Measurements from ENCODE around the gene CLDN24. TPM values are rescaled to one million over a fixed set of nuclear protein-coding genes. Genes with fewer than 3 reads are reported as not detected.

CLDN24 gene
- total RNA-seq, 1 experiment from 2014 or later: not detected

GRCh38 chr4:183297675-183298074, 24.6 kb downstream of the CLDN24 start:
- CTCF ChIA-PET: no interaction called here
- in situ Hi-C loops (cut with HindIII; ENCODE audit: low pct_unique_long_range_greater_than_20kb, low sequenced_read_pairs): no loop called here

GRCh38 chr4:183295711-183296110, 26.5 kb downstream of the CLDN24 start:
- in situ Hi-C loops (cut with HindIII; ENCODE audit: low pct_unique_long_range_greater_than_20kb, low sequenced_read_pairs): no loop called here
- H3K9me3 ChIP-seq (ENCODE audit: control insufficient read depth, insufficient read depth, low read depth, low read length): no peaks in the 10 kb centered on the region
- no peaks in the 10 kb centered on the region for H3K27me3 ChIP-seq (ENCODE audit: control insufficient read depth, insufficient read depth, low read length)
- TF ChIP-seq CTCF (IDR thresholded peaks at IDR 0.05) (no peak), TCF7L2 (IDR thresholded peaks at IDR 0.05; ENCODE audit: low read depth, low read length) (no peak), POLR2AphosphoS5 (IDR thresholded peaks at IDR 0.05; ENCODE audit: low read depth, low read length) (no peak), SIN3A (IDR thresholded peaks at IDR 0.05; ENCODE audit: borderline replicate concordance, insufficient read depth, low read depth, low read length) (no peak)
- TF ChIP-seq, protein P1, sequence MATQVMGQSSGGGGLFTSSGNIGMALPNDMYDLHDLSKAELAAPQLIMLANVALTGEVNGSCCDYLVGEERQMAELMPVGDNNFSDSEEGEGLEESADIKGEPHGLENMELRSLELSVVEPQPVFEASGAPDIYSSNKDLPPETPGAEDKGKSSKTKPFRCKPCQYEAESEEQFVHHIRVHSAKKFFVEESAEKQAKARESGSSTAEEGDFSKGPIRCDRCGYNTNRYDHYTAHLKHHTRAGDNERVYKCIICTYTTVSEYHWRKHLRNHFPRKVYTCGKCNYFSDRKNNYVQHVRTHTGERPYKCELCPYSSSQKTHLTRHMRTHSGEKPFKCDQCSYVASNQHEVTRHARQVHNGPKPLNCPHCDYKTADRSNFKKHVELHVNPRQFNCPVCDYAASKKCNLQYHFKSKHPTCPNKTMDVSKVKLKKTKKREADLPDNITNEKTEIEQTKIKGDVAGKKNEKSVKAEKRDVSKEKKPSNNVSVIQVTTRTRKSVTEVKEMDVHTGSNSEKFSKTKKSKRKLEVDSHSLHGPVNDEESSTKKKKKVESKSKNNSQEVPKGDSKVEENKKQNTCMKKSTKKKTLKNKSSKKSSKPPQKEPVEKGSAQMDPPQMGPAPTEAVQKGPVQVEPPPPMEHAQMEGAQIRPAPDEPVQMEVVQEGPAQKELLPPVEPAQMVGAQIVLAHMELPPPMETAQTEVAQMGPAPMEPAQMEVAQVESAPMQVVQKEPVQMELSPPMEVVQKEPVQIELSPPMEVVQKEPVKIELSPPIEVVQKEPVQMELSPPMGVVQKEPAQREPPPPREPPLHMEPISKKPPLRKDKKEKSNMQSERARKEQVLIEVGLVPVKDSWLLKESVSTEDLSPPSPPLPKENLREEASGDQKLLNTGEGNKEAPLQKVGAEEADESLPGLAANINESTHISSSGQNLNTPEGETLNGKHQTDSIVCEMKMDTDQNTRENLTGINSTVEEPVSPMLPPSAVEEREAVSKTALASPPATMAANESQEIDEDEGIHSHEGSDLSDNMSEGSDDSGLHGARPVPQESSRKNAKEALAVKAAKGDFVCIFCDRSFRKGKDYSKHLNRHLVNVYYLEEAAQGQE (IDR thresholded peaks at IDR 0.05; ENCODE audit: insufficient read depth in 1 of 2, low read depth in 2 of 2, low read length in 1 of 2): no peak
- POLR2A ChIA-PET: no interaction called here
- H3K4me1 ChIP-seq (ENCODE audit: control insufficient read depth, insufficient read depth, low read length): no peaks in the 10 kb centered on the region
- CTCF ChIA-PET: no interaction called here
- H3K27ac ChIP-seq (ENCODE audit: low read length): no peak overlapping the region
- intact Hi-C loops (cut with micrococcal nuclease; ENCODE audit: unreplicated experiment): no loop called here
- peaks cover 2% of the 10 kb centered on the region; the same call in 1 of the 2 replicates for H3K36me3 ChIP-seq (ENCODE audit: control insufficient read depth, insufficient read depth, low read length)
- H3K4me3 ChIP-seq (ENCODE audit: low read depth in 2 of 2, low read length in 2 of 2): no peak overlapping the region
- DNase-seq (ENCODE audit: low read depth, low spot score) (no peak), ATAC-seq (no peak)
- BruUV-seq (replicated peaks): no TSS peak

More at GRCh38 chr4:183297675-183298074, 24.6 kb downstream of the CLDN24 start:
- H3K27ac ChIP-seq (ENCODE audit: low read length): no peak overlapping the region
- TF ChIP-seq POLR2AphosphoS5 (IDR thresholded peaks at IDR 0.05; ENCODE audit: low read depth, low read length) (no peak), CTCF (IDR thresholded peaks at IDR 0.05) (no peak), SIN3A (IDR thresholded peaks at IDR 0.05; ENCODE audit: borderline replicate concordance, insufficient read depth, low read depth, low read length) (no peak), TCF7L2 (IDR thresholded peaks at IDR 0.05; ENCODE audit: low read depth, low read length) (no peak)
- TF ChIP-seq, protein P1 (IDR thresholded peaks at IDR 0.05; ENCODE audit: insufficient read depth in 1 of 2, low read depth in 2 of 2, low read length in 1 of 2): no peak
- no peaks in the 10 kb centered on the region for H3K9me3 ChIP-seq (ENCODE audit: control insufficient read depth, insufficient read depth, low read depth, low read length)
- intact Hi-C loops (cut with micrococcal nuclease; ENCODE audit: unreplicated experiment): no loop called here
- H3K36me3 ChIP-seq (ENCODE audit: control insufficient read depth, insufficient read depth, low read length): peaks cover 5% of the 10 kb centered on the region; the same call in 1 of the 2 replicates
- no TSS peak for BruUV-seq (replicated peaks)
- no peak for DNase-seq (ENCODE audit: low read depth, low spot score)
- no peaks in the 10 kb centered on the region for H3K27me3 ChIP-seq (ENCODE audit: control insufficient read depth, insufficient read depth, low read length)
- POLR2A ChIA-PET: no interaction called here
- H3K4me1 ChIP-seq (ENCODE audit: control insufficient read depth, insufficient read depth, low read length): no peaks in the 10 kb centered on the region
- ATAC-seq: no peak
- no peak overlapping the region for H3K4me3 ChIP-seq (ENCODE audit: low read depth in 2 of 2, low read length in 2 of 2)

Data from Panc1 (cell line).